GM12878 (cell line): Measurements from ENCODE around the gene SINHCAF.

Experiments
- BHLHE40 ChIP-seq, 2 experiments: fragments of 450-650 bp in 1 of 2; IDR thresholded peaks; 2 replicates each; pipeline ENCODE4 v1.6.1; 2011 to 2017; ENCODE audit warnings: low read depth in 2 of 2, borderline replicate concordance in 1 of 2, improper control_type of control experiment in 1 of 2, low read length in 1 of 2, mild to moderate bottlenecking in 1 of 2
- EZH2 ChIP-seq: IDR thresholded peaks from 2 replicates; pipeline ENCODE4 v1.6.1; 2012; ENCODE audit warnings: low read depth, mild to moderate bottlenecking, control low read depth, inconsistent platforms, low read length, borderline replicate concordance; ENCODE audit not compliant: control insufficient read depth
- HDAC2 ChIP-seq: fragments of 200-600 bp; sonication (generic); IDR thresholded peaks from 2 replicates; pipeline ENCODE4 v1.6.1; 2017
- POLR2A ChIP-seq: IDR thresholded peaks from 2 replicates; pipeline ENCODE4 v1.6.1; 2011; ENCODE audit warnings: low read depth, mild to moderate bottlenecking, low read length
- POLR2AphosphoS5 ChIP-seq: IDR thresholded peaks from 2 replicates; pipeline ENCODE4 v1.6.1; 2011; ENCODE audit warnings: mild to moderate bottlenecking, low read length, inconsistent platforms
- SMC3 ChIP-seq: IDR thresholded peaks from 2 replicates; pipeline ENCODE4 v1.6.1; 2011; ENCODE audit warnings: low read length, improper control_type of control experiment, borderline replicate concordance
- TF ChIP-seq, protein P1 (sequence below), 3 experiments: IDR thresholded peaks in 2 of 3; conservative IDR thresholded peaks in 1 of 3; 2 replicates each; pipeline ENCODE4 v1.5.1; 2011; ENCODE audit warnings: low read depth in 3 of 3, low read length in 3 of 3, mild to moderate bottlenecking in 3 of 3, control low read depth in 2 of 3, moderate library complexity in 2 of 3, inconsistent platforms in 1 of 3, mixed read lengths in 1 of 3; ENCODE audit not compliant: control insufficient read depth in 2 of 3, insufficient read depth in 1 of 3; ENCODE audit errors: extremely low read depth in 1 of 3

DNA sequence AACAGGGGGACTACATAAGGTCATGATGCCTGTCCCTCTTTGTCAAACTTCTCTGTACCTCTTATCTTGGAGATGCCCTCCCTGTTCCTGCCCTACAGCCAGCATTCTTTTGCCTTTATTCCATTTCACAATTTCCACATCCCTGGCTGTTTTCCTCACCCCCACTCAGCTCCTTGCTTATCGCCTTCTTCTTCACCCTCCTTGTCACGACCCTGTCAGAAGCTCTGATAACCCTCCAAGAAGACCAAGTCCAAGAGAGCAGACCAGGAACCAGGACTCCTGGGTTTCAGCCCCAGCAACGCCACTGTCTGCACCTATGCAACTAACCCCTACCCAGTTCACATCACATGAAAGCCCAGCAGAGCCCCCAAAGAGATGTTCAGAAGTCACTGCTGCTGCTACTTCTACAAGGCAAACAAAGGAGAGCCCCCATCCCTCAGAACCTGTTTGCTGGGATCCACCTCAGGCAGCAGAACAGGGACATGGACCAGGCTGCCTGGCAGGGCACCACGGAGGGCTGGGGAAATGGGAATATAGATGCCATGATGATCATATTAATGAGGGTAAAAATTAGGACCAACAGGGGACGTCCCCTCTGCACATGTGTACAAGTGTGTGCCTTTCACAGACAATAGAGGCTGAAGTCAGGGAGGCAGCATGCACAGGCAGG, 92.8 kb downstream of the SINHCAF start:
- TF ChIP-seq, protein P1, sequence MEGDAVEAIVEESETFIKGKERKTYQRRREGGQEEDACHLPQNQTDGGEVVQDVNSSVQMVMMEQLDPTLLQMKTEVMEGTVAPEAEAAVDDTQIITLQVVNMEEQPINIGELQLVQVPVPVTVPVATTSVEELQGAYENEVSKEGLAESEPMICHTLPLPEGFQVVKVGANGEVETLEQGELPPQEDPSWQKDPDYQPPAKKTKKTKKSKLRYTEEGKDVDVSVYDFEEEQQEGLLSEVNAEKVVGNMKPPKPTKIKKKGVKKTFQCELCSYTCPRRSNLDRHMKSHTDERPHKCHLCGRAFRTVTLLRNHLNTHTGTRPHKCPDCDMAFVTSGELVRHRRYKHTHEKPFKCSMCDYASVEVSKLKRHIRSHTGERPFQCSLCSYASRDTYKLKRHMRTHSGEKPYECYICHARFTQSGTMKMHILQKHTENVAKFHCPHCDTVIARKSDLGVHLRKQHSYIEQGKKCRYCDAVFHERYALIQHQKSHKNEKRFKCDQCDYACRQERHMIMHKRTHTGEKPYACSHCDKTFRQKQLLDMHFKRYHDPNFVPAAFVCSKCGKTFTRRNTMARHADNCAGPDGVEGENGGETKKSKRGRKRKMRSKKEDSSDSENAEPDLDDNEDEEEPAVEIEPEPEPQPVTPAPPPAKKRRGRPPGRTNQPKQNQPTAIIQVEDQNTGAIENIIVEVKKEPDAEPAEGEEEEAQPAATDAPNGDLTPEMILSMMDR (IDR thresholded peaks at IDR 0.05 in 2 of 3, conservative IDR thresholded peaks at IDR 0.05 in 1 of 3; ENCODE audit: control insufficient read depth in 2 of 3, extremely low read depth in 1 of 3, insufficient read depth in 1 of 3, low read depth in 3 of 3, low read length in 3 of 3), result no peak
- TF ChIP-seq HDAC2, result no peak
- no peak for TF ChIP-seq POLR2AphosphoS5
- TF ChIP-seq EZH2, result no peak
- no peak for TF ChIP-seq POLR2A
- no peak for TF ChIP-seq SMC3
- no peak for TF ChIP-seq BHLHE40 (IDR thresholded peaks at IDR 0.05; ENCODE audit: borderline replicate concordance in 1 of 2, low read depth in 2 of 2, low read length in 1 of 2)
